Measurements from ENCODE around the gene NXPH1. TPM values are rescaled to one million over a fixed set of nuclear protein-coding genes. Genes with fewer than 3 reads are reported as not detected.

The NXPH1 gene
- total RNA-seq, 1 donor from 2014 or later = not detected

DNA sequence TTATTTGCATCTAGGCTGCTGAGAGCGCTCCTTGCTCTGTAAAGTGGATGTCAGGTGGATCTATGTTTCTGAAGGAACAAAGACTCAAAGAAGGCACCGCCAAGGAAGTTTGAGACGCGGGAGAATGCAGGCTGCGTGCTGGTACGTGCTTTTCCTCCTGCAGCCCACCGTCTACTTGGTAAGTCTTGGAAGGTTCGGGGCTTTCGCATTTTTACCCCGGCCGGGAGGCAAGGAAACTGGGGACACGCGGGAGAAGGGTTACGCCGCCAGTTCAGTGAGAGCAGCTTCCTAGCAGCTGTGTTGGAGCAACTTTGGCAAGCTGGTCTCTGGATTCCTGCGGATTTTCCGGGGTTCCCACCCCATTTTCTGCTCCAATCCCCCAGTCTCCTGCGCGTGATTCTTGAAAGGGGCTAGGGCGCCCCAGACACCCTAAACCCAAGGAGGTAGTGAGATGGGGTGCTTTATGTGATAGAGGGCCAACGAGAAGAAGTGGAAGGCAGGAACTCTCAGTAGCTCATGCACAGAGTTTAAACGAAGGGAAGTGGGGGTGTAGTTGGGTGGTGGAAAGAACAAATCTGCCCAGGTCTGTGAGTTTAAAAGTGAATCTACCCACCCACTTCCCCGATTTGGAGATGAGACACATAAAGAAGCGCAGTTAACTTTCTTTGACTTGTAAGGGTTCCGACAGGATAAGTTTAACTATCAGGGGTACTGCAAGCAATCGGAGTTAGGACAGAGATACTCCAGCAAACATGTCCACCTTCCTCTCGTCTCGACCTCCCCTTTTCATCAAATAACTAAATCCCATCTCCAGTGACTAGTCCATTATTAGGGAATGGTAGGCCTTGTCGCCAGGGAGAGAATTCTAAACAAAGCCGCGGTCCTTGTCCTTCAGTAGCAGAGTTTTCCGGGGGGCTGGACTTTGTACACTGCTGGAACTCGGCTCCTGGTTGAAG, 2.5 kb downstream of the NXPH1 start:
- peaks cover 6% of the 10 kb centered on the region for H3K36me3 Mint-ChIP-seq (ENCODE audit: low read depth)
- DNase-seq (ENCODE audit: low spot score) = no peak
- H3K4me3 Mint-ChIP-seq (ENCODE audit: unreplicated experiment) = no peak overlapping the region
- peaks cover 84% of the 10 kb centered on the region for H3K27me3 Mint-ChIP-seq (ENCODE audit: low read depth)
- H3K9me3 Mint-ChIP-seq (ENCODE audit: low read depth) = no peaks in the 10 kb centered on the region
- TF ChIP-seq, protein P1, sequence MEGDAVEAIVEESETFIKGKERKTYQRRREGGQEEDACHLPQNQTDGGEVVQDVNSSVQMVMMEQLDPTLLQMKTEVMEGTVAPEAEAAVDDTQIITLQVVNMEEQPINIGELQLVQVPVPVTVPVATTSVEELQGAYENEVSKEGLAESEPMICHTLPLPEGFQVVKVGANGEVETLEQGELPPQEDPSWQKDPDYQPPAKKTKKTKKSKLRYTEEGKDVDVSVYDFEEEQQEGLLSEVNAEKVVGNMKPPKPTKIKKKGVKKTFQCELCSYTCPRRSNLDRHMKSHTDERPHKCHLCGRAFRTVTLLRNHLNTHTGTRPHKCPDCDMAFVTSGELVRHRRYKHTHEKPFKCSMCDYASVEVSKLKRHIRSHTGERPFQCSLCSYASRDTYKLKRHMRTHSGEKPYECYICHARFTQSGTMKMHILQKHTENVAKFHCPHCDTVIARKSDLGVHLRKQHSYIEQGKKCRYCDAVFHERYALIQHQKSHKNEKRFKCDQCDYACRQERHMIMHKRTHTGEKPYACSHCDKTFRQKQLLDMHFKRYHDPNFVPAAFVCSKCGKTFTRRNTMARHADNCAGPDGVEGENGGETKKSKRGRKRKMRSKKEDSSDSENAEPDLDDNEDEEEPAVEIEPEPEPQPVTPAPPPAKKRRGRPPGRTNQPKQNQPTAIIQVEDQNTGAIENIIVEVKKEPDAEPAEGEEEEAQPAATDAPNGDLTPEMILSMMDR (IDR thresholded peaks at IDR 0.05) = no peak
- H3K4me1 Mint-ChIP-seq (ENCODE audit: low read depth) = peaks cover 18% of the 10 kb centered on the region
- H3K27ac Mint-ChIP-seq (ENCODE audit: unreplicated experiment) = peak overlapping the region; percentile 22

DNA sequence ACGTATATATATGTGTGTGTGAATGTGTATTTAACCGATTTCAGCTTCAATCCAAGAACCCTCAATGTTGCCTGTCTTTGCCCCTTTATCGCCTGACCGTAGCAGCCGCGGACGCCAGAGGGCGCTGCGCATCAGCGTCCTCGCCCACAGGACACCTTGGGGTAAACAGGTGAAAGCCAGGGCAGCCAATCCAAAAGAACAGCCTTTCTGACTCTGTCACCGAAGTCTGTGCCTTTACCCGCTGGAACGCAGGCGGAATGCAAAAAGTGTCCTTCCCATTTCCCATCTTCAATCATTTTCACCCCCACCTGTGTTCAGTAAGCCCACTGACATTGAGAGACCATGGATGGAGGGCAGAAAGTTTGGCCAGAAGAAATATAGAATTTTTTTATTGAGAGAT, 3.6 kb downstream of the NXPH1 start:
- peaks cover 86% of the 10 kb centered on the region for H3K27me3 Mint-ChIP-seq (ENCODE audit: low read depth)
- no peaks in the 10 kb centered on the region for H3K9me3 Mint-ChIP-seq (ENCODE audit: low read depth)
- no peak overlapping the region for H3K27ac Mint-ChIP-seq (ENCODE audit: unreplicated experiment)
- no peak overlapping the region for H3K4me3 Mint-ChIP-seq (ENCODE audit: unreplicated experiment)
- TF ChIP-seq, protein P1 (IDR thresholded peaks at IDR 0.05) = peak; percentile 71
- peaks cover 6% of the 10 kb centered on the region for H3K36me3 Mint-ChIP-seq (ENCODE audit: low read depth)
- no peak for DNase-seq (ENCODE audit: low spot score)
- peaks cover 18% of the 10 kb centered on the region for H3K4me1 Mint-ChIP-seq (ENCODE audit: low read depth)

DNA sequence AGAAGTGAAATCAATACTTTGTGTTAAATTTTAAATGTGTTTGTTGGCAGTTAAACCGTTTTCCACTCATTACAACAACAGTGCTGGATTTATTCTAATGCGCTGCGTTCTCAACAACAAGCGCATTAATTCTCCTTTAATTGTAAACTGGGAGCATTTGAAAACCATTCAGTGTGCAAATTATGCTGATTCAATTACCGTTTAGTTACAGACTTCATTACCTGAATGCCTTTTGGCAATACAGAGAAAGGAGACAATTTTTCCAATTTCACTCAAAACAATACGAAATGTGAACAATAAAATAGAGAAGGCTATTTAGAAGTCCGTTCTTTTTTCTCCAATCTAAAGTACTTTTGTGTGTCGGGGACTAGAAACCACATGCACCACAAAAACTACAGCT, 4.2 kb downstream of the NXPH1 start:
- no peaks in the 10 kb centered on the region for H3K9me3 Mint-ChIP-seq (ENCODE audit: low read depth)
- H3K27ac Mint-ChIP-seq (ENCODE audit: unreplicated experiment) = no peak overlapping the region
- H3K36me3 Mint-ChIP-seq (ENCODE audit: low read depth) = peaks cover 6% of the 10 kb centered on the region
- DNase-seq (ENCODE audit: low spot score) = no peak
- peaks cover 21% of the 10 kb centered on the region for H3K4me1 Mint-ChIP-seq (ENCODE audit: low read depth)
- peaks cover 86% of the 10 kb centered on the region for H3K27me3 Mint-ChIP-seq (ENCODE audit: low read depth)
- TF ChIP-seq, protein P1 (IDR thresholded peaks at IDR 0.05) = no peak
- H3K4me3 Mint-ChIP-seq (ENCODE audit: unreplicated experiment) = no peak overlapping the region

DNA sequence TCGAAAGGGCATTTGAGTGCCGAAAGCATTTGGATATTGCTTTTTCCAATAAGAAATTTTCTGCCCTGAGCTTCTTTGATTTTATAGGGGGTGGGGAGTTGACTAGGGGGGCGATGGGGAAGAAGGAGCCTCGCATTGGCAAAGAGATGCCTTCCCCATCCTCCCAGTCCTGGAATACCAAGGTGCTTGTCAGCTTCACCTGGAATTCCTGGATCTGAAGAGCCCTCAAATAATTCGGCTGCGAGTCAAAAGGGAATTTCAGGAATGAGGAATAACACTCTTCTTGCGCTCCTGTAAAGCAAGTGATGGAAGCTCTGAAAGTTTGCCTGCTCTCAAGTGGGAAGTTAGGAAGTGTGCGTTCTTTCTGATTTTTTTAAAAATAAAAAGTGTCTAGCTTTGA, 7.3 kb downstream of the NXPH1 start:
- peaks cover 6% of the 10 kb centered on the region for H3K9me3 Mint-ChIP-seq (ENCODE audit: low read depth)
- TF ChIP-seq, protein P1 (IDR thresholded peaks at IDR 0.05) = no peak
- no peak for DNase-seq (ENCODE audit: low spot score)
- H3K4me1 Mint-ChIP-seq (ENCODE audit: low read depth) = peaks cover 18% of the 10 kb centered on the region
- no peak overlapping the region for H3K4me3 Mint-ChIP-seq (ENCODE audit: unreplicated experiment)
- peaks cover 84% of the 10 kb centered on the region for H3K27me3 Mint-ChIP-seq (ENCODE audit: low read depth)
- H3K36me3 Mint-ChIP-seq (ENCODE audit: low read depth) = peaks cover 2% of the 10 kb centered on the region
- H3K27ac Mint-ChIP-seq (ENCODE audit: unreplicated experiment) = no peak overlapping the region

DNA sequence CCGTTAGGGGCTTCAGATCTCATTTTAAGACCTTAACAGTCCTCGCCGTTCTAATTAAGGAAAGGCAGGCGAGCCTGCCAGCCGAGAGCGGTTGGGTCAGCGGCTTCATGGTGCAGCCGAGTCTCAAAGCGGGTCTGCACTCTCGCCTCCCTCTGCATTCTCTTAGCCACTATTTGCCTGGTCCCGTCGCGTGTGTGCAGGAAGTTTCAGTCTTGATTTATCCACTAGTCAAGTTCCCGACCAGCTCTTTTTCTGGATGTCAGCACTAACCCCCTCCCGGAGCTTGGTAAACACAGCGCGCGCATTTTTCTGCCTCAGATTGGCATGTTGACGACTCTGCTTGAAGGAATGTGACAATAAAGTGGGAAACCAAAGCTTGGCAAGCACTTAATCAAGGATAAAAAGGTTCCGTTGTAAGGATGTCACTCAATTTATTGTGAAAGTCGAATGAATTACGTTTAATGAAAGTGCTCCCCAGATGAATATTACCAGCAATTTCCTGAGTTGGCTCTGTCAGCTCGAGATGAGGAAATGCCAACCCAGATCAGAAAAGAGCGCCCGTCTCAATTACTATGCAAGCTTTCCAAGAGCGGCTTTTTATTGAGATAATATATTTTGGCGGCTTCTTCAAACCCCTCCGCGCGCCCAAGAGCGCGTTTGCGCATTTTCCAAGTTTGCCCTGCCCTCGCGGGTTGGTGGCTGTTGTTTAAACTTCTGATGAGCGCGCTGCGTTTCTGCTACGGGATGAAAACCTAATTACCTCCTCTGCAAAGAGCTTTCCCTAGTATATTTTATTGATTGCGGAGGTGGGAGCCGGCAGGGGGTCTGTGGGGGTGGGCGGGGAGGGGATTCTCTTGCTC, 7.9 kb downstream of the NXPH1 start:
- H3K4me1 Mint-ChIP-seq (ENCODE audit: low read depth) = peaks cover 18% of the 10 kb centered on the region
- H3K27ac Mint-ChIP-seq (ENCODE audit: unreplicated experiment) = no peak overlapping the region
- peaks cover 2% of the 10 kb centered on the region for H3K36me3 Mint-ChIP-seq (ENCODE audit: low read depth)
- TF ChIP-seq, protein P1 (IDR thresholded peaks at IDR 0.05) = no peak
- H3K9me3 Mint-ChIP-seq (ENCODE audit: low read depth) = peaks cover 6% of the 10 kb centered on the region
- no peak overlapping the region for H3K4me3 Mint-ChIP-seq (ENCODE audit: unreplicated experiment)
- H3K27me3 Mint-ChIP-seq (ENCODE audit: low read depth) = peaks cover 78% of the 10 kb centered on the region
- no peak for DNase-seq (ENCODE audit: low spot score)

Data from chondrocyte (in vitro differentiated cells).